HG03342 (cell line): ENCODE measurements around the gene VPS4A.
"Not testable (repeated sequence)": the region's sequence is repeated elsewhere in the genome, so short reads cannot be mapped to it uniquely, and the experiment has no call there.

Experiments
- ATAC-seq: cut with Tn5 transposase; IDR thresholded peaks from one replicate; pipeline ENCODE4 v1.9.1; 2021; ENCODE audit warnings: mild to moderate bottlenecking, moderate library complexity; ENCODE audit not compliant: unreplicated experiment

The VPS4A gene

DNA sequence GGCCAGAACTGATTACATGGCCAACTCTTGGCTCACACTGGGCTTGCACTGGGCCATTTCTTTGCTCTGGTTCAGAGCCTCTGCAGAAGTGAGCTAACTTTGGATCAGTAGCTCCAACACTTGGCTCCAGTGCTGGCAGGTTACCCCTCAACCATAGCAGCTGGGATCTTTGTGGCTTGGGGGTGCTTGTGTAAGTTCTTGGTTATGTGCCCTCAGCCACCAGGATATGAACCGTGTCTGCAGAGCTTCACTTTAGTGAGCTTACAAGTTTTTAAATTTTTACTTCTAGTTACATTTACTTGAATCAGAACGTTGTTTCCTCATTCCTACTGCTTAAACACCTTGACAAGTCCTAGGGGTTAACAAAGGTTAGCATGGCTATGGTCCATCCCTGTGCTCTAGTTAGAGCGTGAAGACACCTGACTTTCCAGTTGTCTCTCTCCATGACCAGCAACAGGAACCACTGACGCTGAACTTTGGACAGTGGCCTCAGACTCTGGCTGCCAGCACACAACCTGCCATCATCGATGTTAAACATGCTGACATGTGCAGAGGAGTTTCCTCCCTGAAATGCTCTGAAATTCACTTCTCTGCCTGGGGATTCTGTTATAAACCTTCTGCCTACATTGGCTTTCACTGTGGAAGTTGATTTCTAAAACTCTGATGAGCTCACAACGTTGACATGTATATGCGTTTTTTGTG, 15.2 kb downstream of the VPS4A start:
- ATAC-seq = no peak

DNA sequence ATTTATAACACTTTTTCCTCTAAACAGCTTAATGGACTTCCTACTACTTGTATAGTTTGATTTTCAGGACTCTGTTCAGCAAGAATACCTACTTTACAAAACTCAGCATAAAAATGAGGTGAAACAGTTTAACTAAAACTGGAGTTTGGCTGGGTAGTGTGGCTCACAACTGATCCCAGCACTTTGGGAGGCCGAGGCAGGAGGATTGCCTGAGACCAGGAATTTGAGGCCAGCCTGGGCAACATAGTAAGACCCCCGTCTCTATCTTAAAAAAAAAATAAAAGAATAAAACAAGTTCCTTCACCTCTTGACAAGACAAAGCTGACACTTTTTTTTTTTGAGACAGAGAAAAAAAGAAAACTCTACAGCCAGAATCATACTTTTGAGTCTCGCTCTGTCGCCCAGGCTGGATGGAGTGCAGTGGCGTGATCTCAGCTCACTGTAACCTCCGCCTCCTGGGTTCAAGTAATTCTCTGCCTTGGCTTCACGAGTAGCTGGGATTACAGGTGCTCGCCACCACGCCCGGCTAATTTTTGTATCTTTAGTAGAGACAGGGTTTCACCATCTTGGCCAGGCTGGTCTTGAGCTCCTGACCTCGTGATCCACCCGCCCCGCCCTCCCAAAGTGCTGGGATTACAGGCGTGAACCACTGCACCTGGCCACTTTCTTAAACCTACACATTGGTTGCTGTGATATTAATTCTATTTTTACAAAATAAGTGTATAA, 16.6 kb downstream of the VPS4A start:
- no peak for ATAC-seq

DNA sequence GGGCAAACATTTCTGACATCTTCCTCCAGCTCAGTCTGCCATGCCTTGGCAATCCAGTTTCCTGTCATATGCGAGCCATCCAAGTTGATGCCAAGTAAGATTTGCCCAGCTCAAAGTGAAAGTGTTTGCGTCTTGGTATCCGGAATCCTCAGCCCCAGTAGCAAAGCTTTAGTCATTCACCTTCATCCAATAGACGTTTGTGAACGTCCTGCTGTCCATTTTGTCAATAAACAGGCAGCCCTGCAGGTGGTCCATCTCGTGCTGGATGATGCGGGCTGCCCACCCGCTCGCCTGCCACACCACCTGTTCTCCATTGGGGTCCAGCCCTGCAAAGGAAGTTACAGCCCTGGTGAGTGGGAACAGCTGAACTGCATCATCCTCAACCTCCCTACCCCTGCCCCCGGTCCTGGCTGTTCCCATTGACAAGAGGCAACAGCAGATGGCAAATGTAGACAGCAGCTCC, 17.7 kb downstream of the VPS4A start:
- no peak for ATAC-seq

DNA sequence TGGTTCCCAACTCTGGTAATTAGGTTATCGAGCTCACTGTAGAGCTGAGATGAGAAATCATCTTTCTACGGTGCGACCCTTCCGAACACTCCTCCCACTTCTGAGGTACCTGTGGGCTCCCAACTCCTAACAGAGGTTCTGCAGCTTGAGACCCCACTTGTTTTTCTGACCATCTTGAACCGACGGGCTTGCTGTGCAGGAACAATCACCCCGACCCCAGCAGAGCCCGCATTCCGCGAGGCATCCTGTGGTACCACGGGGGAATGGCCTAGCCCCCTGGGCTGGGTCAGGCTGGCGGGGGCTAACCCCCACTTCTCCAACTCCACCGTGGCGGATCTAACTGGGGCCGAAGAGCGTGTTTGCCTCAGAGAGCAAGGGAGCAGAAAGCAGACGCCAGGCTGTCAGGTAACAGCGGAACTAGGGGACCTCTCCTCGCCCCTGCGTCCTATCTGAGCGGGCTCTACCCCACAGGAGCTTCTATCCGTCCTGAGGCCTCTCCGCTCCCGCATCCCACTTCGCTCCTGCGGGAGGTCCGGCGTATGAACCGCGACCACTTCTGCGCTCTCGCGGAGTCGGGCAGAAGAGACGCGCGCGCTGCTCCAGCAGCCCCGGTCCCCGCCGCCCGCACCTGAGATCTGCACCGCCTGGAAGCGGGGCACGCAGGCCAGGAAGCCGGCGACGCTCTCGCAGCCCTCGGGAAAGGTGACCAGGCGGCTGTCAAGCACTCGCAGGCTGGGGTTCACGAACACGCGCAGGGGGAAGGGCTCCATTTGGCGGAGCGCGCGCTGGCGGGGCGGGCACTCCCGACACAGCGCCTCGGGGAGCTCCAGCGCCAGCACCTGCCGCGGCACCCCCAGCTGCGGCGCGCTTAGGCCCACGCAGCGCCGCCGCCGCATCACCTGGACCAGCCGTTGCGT, 18.5 kb downstream of the VPS4A start:
- peak; percentile 34 for ATAC-seq

DNA sequence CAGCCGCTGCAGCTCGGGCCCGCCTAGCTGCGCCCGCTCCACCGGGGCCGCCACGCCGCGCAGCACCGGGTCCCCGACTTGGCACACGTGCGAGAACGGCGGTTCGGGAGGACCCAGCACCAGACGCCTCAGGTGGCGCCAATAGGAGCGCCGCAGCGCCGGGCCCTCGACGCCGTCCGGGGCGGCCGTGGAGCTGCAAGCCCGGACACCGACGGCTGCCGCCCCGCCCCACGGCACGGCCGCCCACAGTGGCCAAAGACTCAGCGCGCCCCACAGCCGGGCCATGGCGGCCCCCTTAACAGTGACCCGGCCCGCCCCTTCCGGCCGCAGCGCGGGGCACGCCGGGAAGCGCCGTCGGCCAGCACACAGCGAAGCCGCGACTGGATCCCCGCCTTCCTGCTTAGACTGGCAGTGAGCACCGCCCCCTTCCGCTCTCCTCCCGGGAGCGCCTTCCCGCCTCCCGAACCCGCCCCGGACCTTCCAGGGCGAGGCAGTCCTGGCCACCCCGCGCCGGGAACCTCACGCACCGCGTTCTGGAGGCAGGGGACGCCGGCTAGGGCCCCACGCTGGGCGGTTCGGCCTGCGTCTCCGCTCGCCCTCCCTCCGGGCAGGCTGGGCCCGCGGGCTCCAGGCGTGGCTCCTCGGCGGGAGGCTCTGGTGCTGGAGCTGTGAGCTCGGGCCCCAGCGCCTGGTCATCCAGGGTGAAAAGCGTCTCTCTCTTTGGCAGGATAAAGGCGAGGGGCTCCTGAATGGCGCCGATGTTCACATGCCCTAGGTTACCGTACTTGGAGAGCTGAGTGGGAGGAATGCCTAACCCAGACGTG, 19.3 kb downstream of the VPS4A start, which contains the start of gene PDF:
PDF (minus strand) TSS at position 303 of the 824 bp plus-strand sequence; CDS start at position 285, 18 bp downstream.
- peak; percentile 90 for ATAC-seq

DNA sequence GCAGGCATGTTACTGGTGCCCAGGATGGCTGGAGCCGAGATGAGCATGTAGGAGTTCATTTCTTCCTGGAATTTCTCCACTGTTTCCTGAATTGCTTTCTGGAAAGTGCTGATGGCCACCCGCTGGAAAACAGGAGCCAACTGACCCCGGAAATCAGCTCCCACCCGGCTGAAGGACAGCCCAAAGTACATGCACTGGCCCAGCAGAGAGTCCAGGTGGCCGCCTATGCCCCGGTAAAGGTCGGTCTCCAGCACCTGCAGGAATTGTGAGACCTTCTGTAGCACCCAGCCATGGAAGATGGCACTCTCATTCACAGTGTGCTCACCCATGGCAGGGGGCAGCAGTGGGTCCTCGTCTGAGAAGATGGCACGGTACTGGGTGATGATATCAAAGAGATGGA, 23.5 kb downstream of the VPS4A start:
- ATAC-seq = no peak

DNA sequence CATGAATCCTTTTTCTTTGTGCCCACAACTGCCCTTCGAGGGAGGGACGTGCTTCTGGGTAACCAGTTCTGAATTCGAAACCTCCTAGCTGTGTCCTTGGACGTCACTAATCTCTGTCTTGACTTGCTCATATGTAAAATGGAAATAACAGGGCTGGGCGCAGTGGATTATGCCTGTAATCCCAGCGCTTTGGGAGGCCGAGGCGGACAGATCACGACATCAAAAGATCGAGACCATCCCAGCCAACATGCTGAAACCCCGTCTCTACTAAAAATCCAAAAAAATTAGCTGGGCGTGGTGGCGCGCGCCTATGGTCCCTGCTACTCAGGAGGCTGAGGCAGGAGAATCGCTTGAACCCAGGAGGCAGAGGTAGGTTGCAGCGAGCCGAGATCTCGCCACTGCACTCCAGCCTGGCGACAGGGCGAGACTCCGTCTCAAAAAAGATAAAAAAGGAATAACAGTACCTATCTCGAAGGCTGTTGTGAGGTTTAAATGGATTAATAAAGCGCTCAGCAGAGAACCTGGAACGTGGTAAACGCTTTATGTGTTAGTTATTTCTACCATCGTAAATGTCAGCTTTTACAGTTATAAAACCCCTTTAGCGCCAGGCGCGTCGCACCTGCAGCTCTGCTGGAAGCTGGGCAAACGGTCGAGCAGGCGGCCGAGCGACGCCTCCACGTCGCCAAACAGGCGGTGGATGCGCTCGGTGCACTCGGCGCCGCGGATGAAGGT, 27.6 kb downstream of the VPS4A start:
- no peak for ATAC-seq

DNA sequence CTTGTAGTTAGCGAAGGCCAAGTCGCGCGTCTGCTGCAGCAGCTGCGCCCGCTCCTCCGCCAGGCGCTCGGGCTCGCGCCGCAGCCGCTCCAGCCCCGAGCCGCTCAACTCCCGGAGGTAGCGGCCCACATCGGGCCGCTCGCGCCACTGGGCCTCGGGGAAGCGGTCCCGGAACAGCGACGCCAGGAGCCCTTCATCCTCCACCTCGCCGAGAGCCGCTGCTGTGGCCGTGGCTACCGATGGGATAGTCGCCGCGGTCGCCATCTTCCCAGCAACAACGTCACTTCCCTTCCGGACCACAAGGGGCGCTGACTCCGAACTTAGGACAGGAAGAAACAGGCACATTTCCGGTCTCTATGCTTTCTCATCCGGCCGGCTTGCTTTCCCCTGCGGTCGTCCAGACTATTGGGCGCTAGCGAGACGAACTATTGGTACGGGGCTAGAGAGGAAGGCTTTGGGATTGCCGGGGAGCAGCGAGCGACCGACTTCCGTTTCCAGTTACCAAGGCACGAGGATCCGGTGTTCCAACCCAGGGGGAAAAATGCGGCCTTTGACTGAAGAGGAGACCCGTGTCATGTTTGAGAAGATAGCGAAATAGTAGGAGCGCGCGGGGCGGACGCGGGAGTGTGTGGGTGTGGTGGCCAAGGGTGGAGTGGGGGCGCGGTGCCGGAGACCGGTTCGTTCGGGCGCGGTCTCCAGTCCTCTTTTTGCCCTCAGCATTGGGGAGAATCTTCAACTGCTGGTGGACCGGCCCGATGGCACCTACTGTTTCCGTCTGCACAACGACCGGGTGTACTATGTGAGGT, 28.3 kb downstream of the VPS4A start, which contains the start of the genes COG8 and NIP7:
COG8 (minus strand) TSS at position 276 of the 806 bp plus-strand sequence; CDS start at position 264, 12 bp downstream.
NIP7 (plus strand) TSS at position 484 of the 806 bp plus-strand sequence; CDS start at position 542, 58 bp downstream.
- peak; percentile 92 for ATAC-seq

DNA sequence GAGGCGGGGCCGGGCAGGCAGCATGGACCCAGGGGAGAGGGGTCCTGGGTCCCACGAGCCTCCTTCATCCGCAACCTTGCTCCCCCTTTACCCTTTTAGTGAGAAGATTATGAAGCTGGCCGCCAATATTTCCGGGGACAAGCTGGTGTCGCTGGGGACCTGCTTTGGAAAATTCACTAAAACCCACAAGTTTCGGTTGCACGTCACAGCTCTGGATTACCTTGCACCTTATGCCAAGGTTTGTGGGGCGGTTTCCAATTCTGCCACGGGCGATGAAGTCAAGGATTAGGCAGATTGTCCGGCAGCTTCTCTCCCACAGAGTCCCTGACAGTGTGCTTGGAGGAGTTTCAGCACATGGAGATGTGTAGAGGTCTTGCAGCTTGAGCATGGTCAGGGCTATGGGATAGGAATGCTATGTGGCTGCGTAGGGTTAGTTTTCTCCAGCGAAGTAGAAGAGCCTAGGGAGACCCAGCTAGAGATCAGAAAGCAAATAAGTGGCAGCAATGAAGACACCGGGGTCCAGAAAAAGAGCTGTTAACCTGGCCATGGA, 29.0 kb downstream of the VPS4A start:
- no peak for ATAC-seq

DNA sequence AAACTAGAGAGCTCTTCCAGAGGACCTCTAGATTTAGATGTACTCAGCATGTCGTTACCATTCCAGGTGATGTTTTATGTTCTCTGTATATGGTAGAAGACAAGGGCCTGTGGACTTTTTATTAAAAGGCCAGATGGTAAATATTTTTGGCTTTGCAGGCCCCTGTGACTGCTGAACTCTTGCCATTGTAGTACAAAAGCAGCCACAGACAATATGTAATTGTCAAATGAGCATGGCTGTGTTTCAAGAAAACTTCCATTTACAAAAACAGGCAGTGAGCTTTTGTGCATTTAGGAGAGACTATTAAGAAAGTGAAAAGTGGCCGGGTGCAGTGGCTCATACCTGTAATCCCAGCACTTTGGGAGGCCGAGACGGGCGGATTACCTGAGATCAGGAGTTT, 33.0 kb downstream of the VPS4A start:
- no peak for ATAC-seq

DNA sequence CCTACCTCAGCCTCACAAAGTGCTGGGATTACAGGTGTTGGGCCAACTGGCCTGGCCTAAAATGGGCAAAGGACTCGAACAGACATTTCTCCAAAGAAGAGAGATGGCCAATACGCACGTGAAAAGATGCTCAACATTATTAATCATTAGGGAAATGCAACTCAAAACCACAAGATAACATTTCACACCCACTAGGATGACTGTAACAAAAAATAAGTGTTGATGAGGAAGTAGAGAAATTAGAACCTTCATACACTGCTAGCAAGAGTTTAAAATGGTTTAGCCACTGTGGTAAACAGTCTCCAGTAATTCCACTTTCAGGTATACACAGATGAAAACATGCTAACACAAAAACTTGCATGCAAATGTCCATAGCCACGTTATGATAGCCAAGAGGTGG, 34.8 kb downstream of the VPS4A start:
- ATAC-seq = no peak

DNA sequence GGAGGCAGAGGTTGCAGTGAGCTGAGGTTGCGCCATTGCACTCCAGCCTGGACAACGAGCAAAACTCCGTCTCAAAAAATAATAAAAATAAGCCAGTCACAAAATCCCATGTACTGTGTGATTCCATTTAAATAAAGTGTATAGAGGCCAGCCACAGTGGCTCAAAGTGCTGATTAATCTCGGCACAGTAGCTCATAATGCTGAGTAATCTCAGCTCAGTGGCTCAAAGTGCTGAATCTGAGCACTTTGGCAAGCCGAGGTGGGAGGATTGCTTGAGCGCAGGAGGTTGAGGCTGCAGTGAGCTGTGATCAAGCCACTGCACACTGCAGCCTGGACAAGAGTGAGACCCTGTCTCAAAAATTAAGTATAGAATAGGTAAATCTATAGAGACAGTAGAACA, 35.5 kb downstream of the VPS4A start:
- ATAC-seq = no peak

DNA sequence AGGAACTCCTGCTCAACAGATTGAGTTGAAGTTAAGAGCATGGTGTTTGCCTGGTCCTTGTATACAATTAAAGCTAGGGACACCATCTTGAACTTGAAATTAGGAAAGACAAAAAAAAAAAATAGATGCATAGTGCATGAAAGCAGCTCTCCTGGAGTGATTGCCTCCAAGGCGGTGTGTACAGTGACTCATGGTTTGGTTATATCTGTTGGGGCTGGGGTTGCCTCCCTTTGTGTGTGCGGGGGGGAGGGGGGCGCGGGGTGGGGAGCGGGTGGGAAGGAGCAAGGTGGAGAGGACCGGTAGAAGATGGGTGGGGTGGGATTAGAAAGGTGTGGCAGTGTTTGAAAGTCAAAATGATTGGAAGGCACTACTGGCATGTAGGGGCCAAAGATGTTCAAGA, 37.1 kb downstream of the VPS4A start:
- no peak for ATAC-seq

DNA sequence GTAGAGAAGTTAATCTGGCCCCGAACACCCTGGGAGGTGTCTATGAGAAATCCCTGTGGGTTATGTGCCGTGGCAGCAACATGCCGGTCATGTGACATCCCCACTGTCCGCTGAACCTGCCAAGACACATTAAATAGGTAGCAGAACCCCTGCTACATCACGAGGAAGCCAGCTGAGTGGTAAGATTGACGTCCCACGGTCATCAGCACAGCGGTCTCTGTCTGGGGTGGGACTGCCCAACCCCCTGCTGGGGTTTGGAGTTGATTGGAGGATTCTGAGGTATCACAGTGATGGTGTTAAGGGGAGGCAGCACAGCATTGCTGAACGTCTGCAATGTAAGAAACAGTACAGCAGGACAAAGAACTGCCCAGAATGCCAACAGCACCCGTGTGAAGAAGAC, 38.4 kb downstream of the VPS4A start:
- no peak for ATAC-seq

DNA sequence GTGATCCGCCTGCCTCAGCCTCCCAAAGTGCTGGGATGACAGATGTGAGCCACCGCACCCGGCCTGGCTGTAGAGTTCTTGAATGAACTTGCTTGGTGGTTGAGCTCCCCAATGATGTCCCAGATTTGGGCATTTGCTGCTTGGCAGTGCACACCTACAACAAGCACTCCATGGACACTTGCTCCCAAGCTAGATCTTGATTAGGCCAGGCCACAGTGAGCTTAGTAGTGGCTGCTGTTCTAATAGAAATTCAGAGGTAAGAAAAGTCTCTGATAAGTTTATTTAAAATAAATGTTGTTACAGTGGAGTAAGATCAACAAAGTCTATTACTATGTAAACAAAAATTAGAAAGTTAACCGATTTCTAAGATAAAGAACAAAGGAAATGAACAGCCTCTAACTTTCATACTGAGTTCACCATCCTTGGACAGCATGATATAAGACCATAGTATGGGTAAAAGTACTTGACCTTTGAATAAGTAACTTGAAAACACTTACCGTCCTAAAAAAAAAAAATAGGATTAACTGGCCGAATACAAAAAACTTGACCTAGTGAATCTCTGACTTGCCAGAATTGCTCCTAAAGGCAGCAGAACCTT, 39.5 kb downstream of the VPS4A start:
- no peak for ATAC-seq

DNA sequence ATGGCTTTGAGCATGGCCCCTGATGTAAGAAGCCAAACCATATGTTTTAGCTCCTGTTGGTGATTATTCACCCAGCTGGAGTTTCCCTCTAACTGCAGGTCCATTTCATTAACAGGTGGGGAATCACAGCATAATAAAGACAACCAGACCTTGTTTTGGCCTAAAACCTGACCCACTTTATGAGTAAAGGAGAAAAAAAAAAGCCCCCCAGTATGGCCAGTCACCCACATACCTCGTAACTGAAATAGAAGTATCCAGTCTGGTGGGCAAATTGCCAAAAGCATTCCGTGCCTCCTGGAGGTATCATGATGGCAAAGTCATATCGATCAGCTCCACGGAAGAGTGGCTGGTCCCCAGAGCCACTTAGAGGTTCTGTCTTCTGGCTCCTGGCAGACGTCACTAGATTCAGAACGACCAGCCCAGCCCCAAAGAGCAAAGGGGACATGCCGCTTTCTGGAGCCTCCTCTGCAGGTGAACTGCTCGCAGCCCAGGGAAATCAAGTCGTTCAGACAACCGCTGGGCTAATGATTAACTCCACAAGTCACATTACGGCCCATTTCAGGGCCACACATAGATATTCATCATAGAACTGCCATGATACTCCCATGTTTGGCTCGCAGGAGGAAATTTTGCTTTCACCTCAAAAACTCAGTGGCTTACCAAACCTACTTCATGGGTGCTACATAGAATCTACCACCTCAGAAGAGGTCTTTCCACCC, 40.3 kb downstream of the VPS4A start, which contains the start of gene TMED6:
TMED6 (minus strand) TSS at position 478 of the 719 bp plus-strand sequence; CDS start at position 445, 33 bp downstream.
- ATAC-seq = no peak

DNA sequence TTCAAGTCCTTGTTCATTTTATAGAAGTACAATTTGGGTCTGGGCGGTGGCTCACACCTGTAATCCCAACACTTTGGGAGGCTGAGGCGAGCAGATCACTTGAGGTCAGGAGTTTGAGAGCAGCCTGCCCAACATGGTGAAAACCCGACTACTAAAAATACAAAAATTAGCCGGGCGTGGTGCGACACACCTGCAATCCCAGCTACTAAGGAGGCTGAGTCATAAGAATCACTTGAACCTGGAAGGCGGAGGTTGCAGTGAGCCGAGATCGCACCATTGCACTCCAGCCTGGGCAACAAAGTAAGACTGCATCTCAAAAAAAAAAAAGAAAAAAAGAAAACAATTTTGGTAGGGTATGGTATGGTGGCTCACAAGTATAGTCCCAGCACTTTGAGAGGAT, 48.9 kb downstream of the VPS4A start:
- not testable (repeated sequence) for ATAC-seq
